ENCODE measurements around the gene SAMD5. TPM values are rescaled to one million over a fixed set of nuclear protein-coding genes. Genes with fewer than 3 reads are reported as not detected.

Gene SAMD5
- total RNA-seq, 1 experiment from 2014 or later, result 0.23 TPM

- ChIA-PET POLR2A (no interaction called here), CTCF (interaction anchor here (0.8 kb wide), 1 partner anchor 446 kb away, joined by 3 read pairs; no protein-coding TSS in a partner anchor)
- no peak for TF ChIP-seq POLR2AphosphoS5 (IDR thresholded peaks at IDR 0.05; ENCODE audit: low read depth, low read length)
- TF ChIP-seq TCF7L2 (IDR thresholded peaks at IDR 0.05; ENCODE audit: low read depth, low read length), result no peak
- no peak for TF ChIP-seq REST (IDR thresholded peaks at IDR 0.05; ENCODE audit: insufficient read depth in 1 of 2, low read depth in 2 of 2, low read length in 1 of 2)
- TF ChIP-seq SIN3A (IDR thresholded peaks at IDR 0.05; ENCODE audit: borderline replicate concordance, insufficient read depth, low read depth, low read length), result no peak
- TF ChIP-seq, protein P1, sequence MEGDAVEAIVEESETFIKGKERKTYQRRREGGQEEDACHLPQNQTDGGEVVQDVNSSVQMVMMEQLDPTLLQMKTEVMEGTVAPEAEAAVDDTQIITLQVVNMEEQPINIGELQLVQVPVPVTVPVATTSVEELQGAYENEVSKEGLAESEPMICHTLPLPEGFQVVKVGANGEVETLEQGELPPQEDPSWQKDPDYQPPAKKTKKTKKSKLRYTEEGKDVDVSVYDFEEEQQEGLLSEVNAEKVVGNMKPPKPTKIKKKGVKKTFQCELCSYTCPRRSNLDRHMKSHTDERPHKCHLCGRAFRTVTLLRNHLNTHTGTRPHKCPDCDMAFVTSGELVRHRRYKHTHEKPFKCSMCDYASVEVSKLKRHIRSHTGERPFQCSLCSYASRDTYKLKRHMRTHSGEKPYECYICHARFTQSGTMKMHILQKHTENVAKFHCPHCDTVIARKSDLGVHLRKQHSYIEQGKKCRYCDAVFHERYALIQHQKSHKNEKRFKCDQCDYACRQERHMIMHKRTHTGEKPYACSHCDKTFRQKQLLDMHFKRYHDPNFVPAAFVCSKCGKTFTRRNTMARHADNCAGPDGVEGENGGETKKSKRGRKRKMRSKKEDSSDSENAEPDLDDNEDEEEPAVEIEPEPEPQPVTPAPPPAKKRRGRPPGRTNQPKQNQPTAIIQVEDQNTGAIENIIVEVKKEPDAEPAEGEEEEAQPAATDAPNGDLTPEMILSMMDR (IDR thresholded peaks at IDR 0.05), result no peak
- ATAC-seq (no peak), DNase-seq (ENCODE audit: low read depth, low spot score) (no peak)
- Histone ChIP-seq H3K4me3 (ENCODE audit: low read depth in 2 of 2, low read length in 2 of 2) (no peak overlapping the region), H3K27ac (ENCODE audit: low read length) (no peak overlapping the region), H3K4me1 (ENCODE audit: control insufficient read depth, insufficient read depth, low read length) (no peaks in the 10 kb centered on the region), H3K36me3 (ENCODE audit: control insufficient read depth, insufficient read depth, low read length) (no peaks in the 10 kb centered on the region), H3K9me3 (ENCODE audit: control insufficient read depth, insufficient read depth, low read depth, low read length) (no peaks in the 10 kb centered on the region), H3K27me3 (ENCODE audit: control insufficient read depth, insufficient read depth, low read length) (peaks cover 6% of the 10 kb centered on the region; the same call in 1 of the 2 replicates)
- BruUV-seq (replicated peaks), result no TSS peak
- in situ Hi-C loops (cut with HindIII; ENCODE audit: low pct_unique_long_range_greater_than_20kb, low sequenced_read_pairs) (no loop called here), intact Hi-C loops (cut with micrococcal nuclease; ENCODE audit: unreplicated experiment) (no loop called here)
Measured at GRCh38 chr6:147525519-147526209, 17.2 kb downstream of the SAMD5 start.

DNA sequence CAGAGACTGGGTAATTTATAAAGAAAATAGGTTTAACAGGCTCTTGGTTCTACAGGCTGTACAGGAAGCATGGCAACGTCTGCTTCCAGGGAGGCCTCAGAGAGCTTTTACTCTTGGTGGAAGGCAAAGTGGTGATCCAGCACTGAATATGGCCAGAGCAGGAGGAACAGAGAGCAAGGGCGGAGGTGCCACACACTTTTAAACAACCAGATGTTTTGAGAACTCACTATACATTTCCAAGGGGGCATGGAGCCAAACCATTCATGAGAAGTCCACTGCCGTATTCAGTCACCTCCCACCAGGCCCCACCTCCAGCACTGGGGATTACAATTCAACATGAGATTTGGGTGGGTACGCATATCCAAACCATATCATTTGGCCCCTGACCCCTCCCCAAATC is 18.7 kb downstream of the SAMD5 start:
- no TSS peak for BruUV-seq (replicated peaks)
- TF ChIP-seq TCF7L2 (IDR thresholded peaks at IDR 0.05; ENCODE audit: low read depth, low read length) (no peak), SIN3A (IDR thresholded peaks at IDR 0.05; ENCODE audit: borderline replicate concordance, insufficient read depth, low read depth, low read length) (no peak)
- no peak for DNase-seq (ENCODE audit: low read depth, low spot score)
- H3K4me1 ChIP-seq (ENCODE audit: control insufficient read depth, insufficient read depth, low read length), result no peaks in the 10 kb centered on the region
- intact Hi-C loops (cut with micrococcal nuclease; ENCODE audit: unreplicated experiment), result no loop called here
- no peak overlapping the region for H3K27ac ChIP-seq (ENCODE audit: low read length)
- no peak for ATAC-seq
- ChIA-PET POLR2A (no interaction called here), CTCF (no interaction called here)
- no peaks in the 10 kb centered on the region for H3K36me3 ChIP-seq (ENCODE audit: control insufficient read depth, insufficient read depth, low read length)
- in situ Hi-C loops (cut with HindIII; ENCODE audit: low pct_unique_long_range_greater_than_20kb, low sequenced_read_pairs), result no loop called here
- H3K9me3 ChIP-seq (ENCODE audit: control insufficient read depth, insufficient read depth, low read depth, low read length), result no peaks in the 10 kb centered on the region
- H3K4me3 ChIP-seq (ENCODE audit: low read depth in 2 of 2, low read length in 2 of 2), result no peak overlapping the region
- H3K27me3 ChIP-seq (ENCODE audit: control insufficient read depth, insufficient read depth, low read length), result peaks cover 6% of the 10 kb centered on the region; the same call in 1 of the 2 replicates

DNA sequence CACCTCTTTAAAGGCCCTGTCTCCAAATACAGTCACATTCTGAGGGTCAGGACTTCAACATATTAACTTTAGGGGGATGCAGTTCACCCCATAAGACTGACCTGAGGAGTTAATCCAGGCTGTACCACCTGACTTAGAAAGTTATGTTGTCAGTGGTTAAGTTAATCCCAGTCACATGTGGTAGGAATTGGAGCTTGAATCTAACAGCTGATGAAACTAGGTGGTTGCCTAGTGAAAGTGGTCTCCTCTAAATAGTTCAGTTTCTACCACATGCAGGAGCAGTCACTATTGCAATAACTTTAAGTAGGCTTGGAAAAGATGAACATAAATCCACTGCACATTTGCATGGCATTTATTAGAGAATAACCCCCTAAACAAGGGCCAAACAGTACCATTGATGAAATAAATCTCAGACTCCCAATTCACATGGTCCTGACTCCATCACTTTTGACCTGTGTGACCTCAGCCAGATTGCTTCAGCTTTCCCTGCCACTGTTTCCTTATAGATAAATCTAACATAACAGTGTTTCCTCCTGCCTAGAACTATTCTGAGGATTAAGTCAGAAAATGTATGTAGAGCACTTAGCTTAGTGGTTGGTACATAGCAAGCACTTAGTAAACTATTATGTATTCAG is 20.1 kb downstream of the SAMD5 start:
- Histone ChIP-seq H3K27ac (ENCODE audit: low read length) (no peak overlapping the region), H3K9me3 (ENCODE audit: control insufficient read depth, insufficient read depth, low read depth, low read length) (no peaks in the 10 kb centered on the region), H3K4me1 (ENCODE audit: control insufficient read depth, insufficient read depth, low read length) (no peaks in the 10 kb centered on the region), H3K4me3 (ENCODE audit: low read depth in 2 of 2, low read length in 2 of 2) (no peak overlapping the region), H3K36me3 (ENCODE audit: control insufficient read depth, insufficient read depth, low read length) (no peaks in the 10 kb centered on the region), H3K27me3 (ENCODE audit: control insufficient read depth, insufficient read depth, low read length) (peaks cover 2% of the 10 kb centered on the region; the same call in 1 of the 2 replicates)
- intact Hi-C loops (cut with micrococcal nuclease; ENCODE audit: unreplicated experiment) (no loop called here), in situ Hi-C loops (cut with HindIII; ENCODE audit: low pct_unique_long_range_greater_than_20kb, low sequenced_read_pairs) (no loop called here)
- ChIA-PET POLR2A (no interaction called here), CTCF (no interaction called here)
- DNase-seq (ENCODE audit: low read depth, low spot score) (no peak), ATAC-seq (no peak)
- no TSS peak for BruUV-seq (replicated peaks)
- TF ChIP-seq TCF7L2 (IDR thresholded peaks at IDR 0.05; ENCODE audit: low read depth, low read length) (no peak), REST (IDR thresholded peaks at IDR 0.05; ENCODE audit: insufficient read depth in 1 of 2, low read depth in 2 of 2, low read length in 1 of 2) (no peak), SIN3A (IDR thresholded peaks at IDR 0.05; ENCODE audit: borderline replicate concordance, insufficient read depth, low read depth, low read length) (no peak), POLR2AphosphoS5 (IDR thresholded peaks at IDR 0.05; ENCODE audit: low read depth, low read length) (no peak)
- TF ChIP-seq, protein P1 (IDR thresholded peaks at IDR 0.05), result no peak

Measured in Panc1 (cell line).